NCI-H187 treated with DMSO at 0.1 percent for 48 hours (cell line): Measurements from ENCODE around the gene KLF7.
"Not testable (repeated sequence)": the region's sequence is repeated elsewhere in the genome, so short reads cannot be mapped to it uniquely, and the experiment has no call there.

Experiments
- DNase-seq: peaks from one replicate; lab custom pipeline; 2025; lab: John Stamatoyannopoulos, UW

The KLF7 gene

GRCh38 chr2:207064128-207064690 is 101.5 kb downstream of the KLF7 start:
- no peak for DNase-seq

GRCh38 chr2:207061181-207061580 is 104.6 kb downstream of the KLF7 start:
- DNase-seq = no peak

- DNase-seq = no peak
These were observed 110.5 kb downstream of the KLF7 start for GRCh38 chr2:207055257-207055656.

GRCh38 chr2:207054521-207054920 is 111.2 kb downstream of the KLF7 start:
- no peak for DNase-seq

- DNase-seq = no peak
These were observed 114.3 kb downstream of the KLF7 start for GRCh38 chr2:207051385-207051965.

GRCh38 chr2:207049122-207049521 is 116.6 kb downstream of the KLF7 start:
- DNase-seq = no peak

- no peak for DNase-seq
These were observed 117.3 kb downstream of the KLF7 start for GRCh38 chr2:207048416-207048815.

- no peak for DNase-seq
These were observed 119.0 kb downstream of the KLF7 start for GRCh38 chr2:207046724-207047123.

- DNase-seq = no peak
These were observed 120.2 kb downstream of the KLF7 start for GRCh38 chr2:207045531-207045930.

- no peak for DNase-seq
These were observed 121.1 kb downstream of the KLF7 start for GRCh38 chr2:207044379-207045362.

GRCh38 chr2:207042841-207043240 is 122.9 kb downstream of the KLF7 start:
- DNase-seq = no peak

GRCh38 chr2:207041786-207042554 is 123.8 kb downstream of the KLF7 start:
- DNase-seq = no peak

GRCh38 chr2:207041279-207041678 is 124.5 kb downstream of the KLF7 start:
- DNase-seq = no peak

- no peak for DNase-seq
These were observed 125.1 kb downstream of the KLF7 start for GRCh38 chr2:207040696-207041095.

GRCh38 chr2:207039225-207039624 is 126.5 kb downstream of the KLF7 start:
- no peak for DNase-seq

GRCh38 chr2:207038299-207038698 is 127.4 kb downstream of the KLF7 start:
- DNase-seq = no peak

GRCh38 chr2:207037896-207038295 is 127.9 kb downstream of the KLF7 start:
- no peak for DNase-seq

- DNase-seq = not testable (repeated sequence)
These were observed 128.7 kb downstream of the KLF7 start for GRCh38 chr2:207037023-207037422.

- DNase-seq = no peak
These were observed 129.9 kb downstream of the KLF7 start for GRCh38 chr2:207035875-207036274.

GRCh38 chr2:207032490-207032889 is 133.3 kb downstream of the KLF7 start:
- no peak for DNase-seq
